Measurements from ENCODE around the gene UVRAG.
"Not testable (repeated sequence)": the region's sequence is repeated elsewhere in the genome, so short reads cannot be mapped to it uniquely, and the experiment has no call there.

UVRAG gene

DNA sequence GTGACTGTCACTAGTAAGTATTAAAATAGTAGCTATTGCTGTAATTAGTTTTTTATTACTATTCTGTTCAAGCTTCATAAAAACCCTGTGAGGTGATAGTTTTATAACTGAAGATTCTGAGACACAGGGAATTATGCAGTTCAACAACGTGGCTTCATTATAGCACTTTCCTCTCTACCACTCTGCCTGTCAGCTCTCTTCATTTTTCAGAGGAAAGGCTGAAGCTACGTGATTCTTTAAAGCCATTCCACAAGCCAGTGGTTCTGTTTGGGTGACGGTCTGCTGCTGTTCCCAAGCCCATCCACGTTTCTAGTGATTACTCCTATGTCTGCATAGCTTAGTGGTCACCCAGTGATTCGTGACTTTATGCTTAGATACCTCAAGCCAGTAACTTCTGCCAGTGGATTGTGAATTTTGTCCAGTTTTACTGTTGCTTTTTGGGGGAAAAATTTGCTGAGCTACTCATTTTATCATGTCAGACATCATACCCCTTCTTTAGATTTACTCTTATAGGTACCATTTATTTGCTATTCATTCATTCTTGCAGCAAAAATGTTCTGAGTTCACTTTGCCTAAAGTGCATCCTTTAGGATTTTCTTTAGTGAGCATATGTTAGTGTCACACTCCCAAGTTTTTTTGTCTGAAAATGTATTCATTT lies 59.8 kb downstream of the UVRAG start:
- Histone ChIP-seq H3K27me3 (ENCODE audit: low read depth) (no peaks in the 10 kb centered on the region), H3K4me1 (peaks cover 18% of the 10 kb centered on the region), H3K9me3 (no peaks in the 10 kb centered on the region), H3K36me3 (replicated peaks) (peaks cover 3% of the 10 kb centered on the region; the same call in 1 of the 2 replicates), H3K4me3 (no peak overlapping the region)
- in situ Hi-C loops (cut with MboI; ENCODE audit: low sequenced_read_pairs), result loop anchor here (25.0 kb wide), 1 partner anchor 812 kb away; no protein-coding TSS in a partner anchor
- DNase-seq (ENCODE audit: low spot score in 2 of 2), result no peak

DNA sequence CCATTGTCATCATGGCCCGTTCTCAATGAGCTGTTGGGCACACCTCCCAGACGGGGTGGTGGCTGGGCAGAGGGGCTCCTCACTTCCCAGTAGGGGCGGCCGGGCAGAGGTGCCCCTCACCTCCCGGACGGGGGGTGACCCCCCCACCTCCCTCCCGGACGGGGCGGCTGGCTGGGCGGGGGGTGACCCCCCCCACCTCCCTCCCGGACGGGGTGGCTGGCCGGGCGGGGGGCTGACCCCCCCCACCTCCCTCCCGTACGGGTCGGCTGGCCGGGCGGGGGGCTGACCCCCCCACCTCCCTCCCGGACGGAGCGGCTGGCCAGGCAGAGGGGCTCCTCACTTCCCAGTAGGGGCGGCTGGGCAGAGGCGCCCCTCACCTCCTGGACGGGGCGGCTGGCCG lies 62.3 kb downstream of the UVRAG start:
- DNase-seq (ENCODE audit: low spot score in 2 of 2); H3K4me3 ChIP-seq; H3K36me3 ChIP-seq (replicated peaks); H3K9me3 ChIP-seq; H3K27me3 ChIP-seq (ENCODE audit: low read depth): not testable (repeated sequence)
- H3K4me1 ChIP-seq, result peaks cover 18% of the 10 kb centered on the region
- in situ Hi-C loops (cut with MboI; ENCODE audit: low sequenced_read_pairs), result loop anchor here (25.0 kb wide), 1 partner anchor 810 kb away; no protein-coding TSS in a partner anchor

DNA sequence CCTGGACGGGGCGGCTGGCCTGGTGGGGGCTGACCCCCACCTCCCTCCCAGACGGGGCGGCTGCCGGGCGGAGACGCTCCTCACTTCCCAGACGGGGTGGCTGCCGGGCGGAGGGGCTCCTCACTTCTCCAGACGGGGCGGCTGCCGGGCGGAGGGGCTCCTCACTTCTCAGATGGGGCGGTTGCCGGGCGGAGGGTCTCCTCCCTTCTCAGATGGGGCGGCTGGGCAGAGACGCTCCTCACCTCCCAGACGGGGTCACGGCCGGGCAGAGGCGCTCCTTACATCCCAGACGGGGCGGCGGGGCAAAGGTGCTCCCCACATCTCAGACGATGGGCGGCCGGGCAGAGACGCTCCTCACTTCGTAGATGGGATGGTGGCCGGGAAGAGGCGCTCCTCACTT lies 62.9 kb downstream of the UVRAG start:
- not testable (repeated sequence) for H3K4me3 ChIP-seq; DNase-seq (ENCODE audit: low spot score in 2 of 2); H3K9me3 ChIP-seq; H3K27me3 ChIP-seq (ENCODE audit: low read depth); H3K36me3 ChIP-seq (replicated peaks)
- in situ Hi-C loops (cut with MboI; ENCODE audit: low sequenced_read_pairs), result loop anchor here (25.0 kb wide), 1 partner anchor 809 kb away; no protein-coding TSS in a partner anchor
- H3K4me1 ChIP-seq, result peaks cover 18% of the 10 kb centered on the region

DNA sequence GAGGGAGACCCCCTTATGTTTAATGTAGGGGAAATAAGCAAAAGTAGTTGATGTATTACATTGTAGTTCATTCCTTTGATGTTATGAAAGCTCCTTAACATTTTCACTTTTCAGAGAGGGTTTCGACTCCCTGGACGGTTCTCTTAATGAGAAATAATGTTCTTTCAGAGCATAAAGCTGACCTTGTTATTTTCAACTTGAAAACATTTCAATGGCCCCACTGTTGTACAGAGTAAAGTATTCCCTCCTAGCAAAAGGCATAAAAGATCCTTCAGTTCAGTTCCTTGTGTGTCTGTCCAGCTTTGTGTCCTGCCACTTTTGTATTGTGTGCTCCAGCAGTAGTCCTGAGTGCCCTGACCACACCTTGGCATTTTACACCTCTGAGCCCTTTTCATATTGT lies 63.9 kb downstream of the UVRAG start:
- Histone ChIP-seq H3K9me3 (no peaks in the 10 kb centered on the region), H3K4me3 (no peak overlapping the region), H3K36me3 (replicated peaks) (peaks cover 3% of the 10 kb centered on the region; the same call in 1 of the 2 replicates), H3K4me1 (peaks cover 25% of the 10 kb centered on the region), H3K27me3 (ENCODE audit: low read depth) (no peaks in the 10 kb centered on the region)
- in situ Hi-C loops (cut with MboI; ENCODE audit: low sequenced_read_pairs), result loop anchor here (25.0 kb wide), 1 partner anchor 808 kb away; no protein-coding TSS in a partner anchor
- no peak for DNase-seq (ENCODE audit: low spot score in 2 of 2)

DNA sequence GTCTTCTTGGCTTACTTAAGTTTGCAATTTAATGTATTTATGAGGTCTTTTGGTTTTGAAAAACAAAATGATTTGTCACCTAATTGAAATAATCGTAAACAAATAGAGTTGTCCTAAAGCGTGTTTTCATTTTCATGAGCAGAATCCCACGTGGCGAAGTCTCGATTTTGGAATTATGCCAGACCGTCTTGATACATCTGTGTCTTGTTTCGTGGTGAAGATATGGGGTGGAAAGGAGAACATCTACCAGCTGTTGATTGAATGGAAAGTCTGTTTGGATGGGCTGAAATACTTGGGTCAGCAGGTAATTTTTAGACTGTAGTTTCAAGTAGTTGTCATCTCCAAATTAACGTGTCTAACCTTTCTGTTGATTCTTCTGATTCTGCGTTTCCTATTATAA lies 64.7 kb downstream of the UVRAG start:
- DNase-seq (ENCODE audit: low spot score in 2 of 2), result no peak
- Histone ChIP-seq H3K27me3 (ENCODE audit: low read depth) (no peaks in the 10 kb centered on the region), H3K9me3 (no peaks in the 10 kb centered on the region), H3K4me1 (peaks cover 32% of the 10 kb centered on the region), H3K36me3 (replicated peaks) (peaks cover 3% of the 10 kb centered on the region; the same call in 1 of the 2 replicates), H3K4me3 (no peak overlapping the region)
- in situ Hi-C loops (cut with MboI; ENCODE audit: low sequenced_read_pairs), result loop anchor here (25.0 kb wide), 1 partner anchor 808 kb away; no protein-coding TSS in a partner anchor

DNA sequence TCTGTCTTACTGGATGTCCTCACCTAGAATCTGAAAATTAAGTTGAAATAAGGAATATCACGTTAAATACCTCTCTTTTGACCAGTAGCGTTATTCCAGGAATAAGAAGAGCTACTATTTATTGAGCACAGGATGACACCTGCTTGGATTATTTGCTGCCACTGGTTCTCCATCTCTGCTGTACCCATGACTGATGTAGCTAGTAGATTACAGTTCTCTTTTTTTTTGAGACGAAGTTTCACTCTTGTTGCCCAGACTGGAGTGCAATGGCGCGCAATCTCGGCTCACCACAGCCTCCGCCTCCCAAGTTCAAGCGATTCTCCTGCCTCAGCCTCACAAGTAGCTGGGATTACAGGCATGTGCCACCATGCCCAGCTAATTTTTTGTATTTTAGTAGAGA lies 65.3 kb downstream of the UVRAG start:
- peaks cover 38% of the 10 kb centered on the region for H3K4me1 ChIP-seq
- not testable (repeated sequence) for H3K9me3 ChIP-seq; H3K36me3 ChIP-seq (replicated peaks); H3K27me3 ChIP-seq (ENCODE audit: low read depth); DNase-seq (ENCODE audit: low spot score in 2 of 2); H3K4me3 ChIP-seq
- in situ Hi-C loops (cut with MboI; ENCODE audit: low sequenced_read_pairs), result loop anchor here (25.0 kb wide), 1 partner anchor 807 kb away; no protein-coding TSS in a partner anchor

DNA sequence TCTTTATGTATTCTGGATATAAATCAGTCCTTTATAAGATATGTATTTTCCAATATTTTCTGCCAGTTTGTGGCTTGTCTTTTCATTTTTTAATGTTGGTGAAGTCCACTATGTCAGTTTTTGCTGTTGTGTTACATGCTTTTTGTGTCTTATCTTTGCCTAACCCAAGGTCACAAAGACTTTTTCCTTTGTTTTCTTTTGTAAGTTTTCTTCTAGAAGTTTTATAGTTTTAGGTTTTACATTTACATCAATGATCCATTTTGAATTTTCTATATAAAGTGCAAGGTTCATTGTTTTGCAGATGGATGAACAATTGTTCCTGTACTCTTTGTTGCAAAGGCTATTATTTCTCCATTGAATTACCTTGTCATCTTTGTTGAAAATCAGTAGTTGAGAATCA lies 69.3 kb downstream of the UVRAG start:
- in situ Hi-C loops (cut with MboI; ENCODE audit: low sequenced_read_pairs), result loop anchor here (25.0 kb wide), 1 partner anchor 803 kb away; no protein-coding TSS in a partner anchor
- Histone ChIP-seq H3K9me3 (no peaks in the 10 kb centered on the region), H3K27me3 (ENCODE audit: low read depth) (no peaks in the 10 kb centered on the region), H3K4me3 (no peak overlapping the region), H3K36me3 (replicated peaks) (no peaks in the 10 kb centered on the region; the same call in 1 of the 2 replicates), H3K4me1 (peaks cover 27% of the 10 kb centered on the region)
- DNase-seq (ENCODE audit: low spot score in 2 of 2), result peak in 1 of 2 experiments; percentile 91

DNA sequence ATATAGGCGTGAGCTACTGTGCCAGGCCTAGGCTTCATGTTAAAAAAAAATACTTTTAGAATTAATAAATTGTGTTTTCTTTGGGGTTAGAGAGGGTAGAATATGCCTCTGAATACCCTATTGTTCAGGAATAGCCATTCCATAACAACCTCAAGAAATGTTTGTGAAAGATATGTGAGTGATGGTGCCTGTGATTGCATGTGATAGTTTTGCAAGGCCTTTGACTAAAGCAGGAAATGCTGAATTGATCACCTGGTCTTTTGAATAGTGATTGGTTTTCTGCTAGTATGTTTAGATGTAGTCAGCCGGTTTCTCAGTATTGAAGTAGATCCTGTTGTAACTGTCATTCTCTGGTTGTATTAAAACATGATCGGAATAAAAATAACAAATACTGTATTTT lies 73.4 kb downstream of the UVRAG start:
- H3K4me1 ChIP-seq, result peaks cover 22% of the 10 kb centered on the region
- H3K36me3 ChIP-seq (replicated peaks), result no peaks in the 10 kb centered on the region
- H3K9me3 ChIP-seq, result no peaks in the 10 kb centered on the region
- in situ Hi-C loops (cut with MboI; ENCODE audit: low sequenced_read_pairs), result loop anchor here (25.0 kb wide), 1 partner anchor 799 kb away; no protein-coding TSS in a partner anchor
- H3K27me3 ChIP-seq (ENCODE audit: low read depth), result no peaks in the 10 kb centered on the region
- no peak overlapping the region for H3K4me3 ChIP-seq
- no peak for DNase-seq (ENCODE audit: low spot score in 2 of 2)

DNA sequence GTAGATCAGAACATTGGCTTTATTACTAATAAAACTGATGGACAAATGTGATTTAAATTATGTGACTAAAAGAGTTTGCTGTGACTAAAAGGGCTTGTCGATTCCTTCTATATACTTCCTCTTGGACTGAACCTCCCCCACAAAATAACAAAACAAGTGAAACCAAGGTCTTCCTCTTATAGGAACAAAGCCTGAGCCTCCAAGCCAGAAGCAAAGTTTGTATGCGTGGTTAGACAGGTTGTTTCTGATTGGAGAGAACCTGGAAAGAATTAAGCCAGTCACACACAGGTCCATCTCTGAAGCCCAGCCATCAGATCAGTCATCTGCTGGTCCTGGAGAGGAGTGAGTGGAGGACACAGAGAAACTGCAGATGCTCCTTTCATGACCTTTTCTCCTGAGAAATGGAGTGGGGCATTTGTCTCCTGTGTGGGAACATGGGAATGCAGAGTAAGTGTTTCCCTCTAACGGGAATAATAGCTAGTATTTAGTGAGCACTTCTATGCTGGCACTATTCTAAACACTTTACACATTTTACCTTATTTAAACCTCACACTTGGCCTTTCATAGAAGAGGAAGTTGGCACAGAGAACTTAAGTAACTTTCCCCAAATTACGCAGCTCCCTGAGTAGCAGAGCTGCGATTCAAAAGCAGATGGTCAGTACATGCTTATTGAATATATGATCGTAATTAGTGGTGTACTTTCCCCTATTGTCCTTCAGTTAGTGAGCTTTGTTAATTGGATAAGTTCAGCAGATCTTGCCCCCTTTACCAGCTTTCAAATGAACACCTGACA lies 77.1 kb downstream of the UVRAG start:
- no peaks in the 10 kb centered on the region for H3K9me3 ChIP-seq
- no peak for DNase-seq (ENCODE audit: low spot score in 2 of 2)
- in situ Hi-C loops (cut with MboI; ENCODE audit: low sequenced_read_pairs), result loop anchor here (5.0 to 25.0 kb wide), 2 partner anchors 255 to 795 kb away; no protein-coding TSS in a partner anchor
- H3K27me3 ChIP-seq (ENCODE audit: low read depth), result no peaks in the 10 kb centered on the region
- H3K4me1 ChIP-seq, result no peaks in the 10 kb centered on the region
- no peak overlapping the region for H3K4me3 ChIP-seq
- H3K36me3 ChIP-seq (replicated peaks), result no peaks in the 10 kb centered on the region

DNA sequence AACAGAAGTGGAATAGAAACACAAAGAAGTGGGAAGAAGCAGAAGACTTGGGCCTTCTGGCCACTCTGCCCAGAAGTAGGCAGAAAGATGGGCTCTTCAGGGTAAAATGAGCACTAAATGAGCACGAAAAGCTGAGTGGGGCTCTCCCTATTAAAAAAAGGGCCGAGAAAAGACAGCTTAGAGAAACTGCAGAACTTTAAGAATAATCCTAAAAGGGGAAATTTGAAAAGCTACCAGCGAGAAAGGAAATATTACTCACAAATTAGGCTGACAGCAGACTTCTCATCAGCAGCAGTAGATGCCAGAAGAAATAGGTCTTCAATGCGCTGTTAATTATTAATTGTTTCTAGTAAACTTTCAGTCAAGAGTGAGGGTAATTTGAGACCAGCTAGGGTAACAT lies 78.2 kb downstream of the UVRAG start:
- no peaks in the 10 kb centered on the region for H3K27me3 ChIP-seq (ENCODE audit: low read depth)
- H3K4me1 ChIP-seq, result peaks cover 4% of the 10 kb centered on the region
- H3K9me3 ChIP-seq, result no peaks in the 10 kb centered on the region
- DNase-seq (ENCODE audit: low spot score in 2 of 2), result no peak
- H3K36me3 ChIP-seq (replicated peaks), result no peaks in the 10 kb centered on the region
- in situ Hi-C loops (cut with MboI; ENCODE audit: low sequenced_read_pairs), result loop anchor here (5.0 to 25.0 kb wide), 2 partner anchors 254 to 794 kb away; no protein-coding TSS in a partner anchor
- no peak overlapping the region for H3K4me3 ChIP-seq

DNA sequence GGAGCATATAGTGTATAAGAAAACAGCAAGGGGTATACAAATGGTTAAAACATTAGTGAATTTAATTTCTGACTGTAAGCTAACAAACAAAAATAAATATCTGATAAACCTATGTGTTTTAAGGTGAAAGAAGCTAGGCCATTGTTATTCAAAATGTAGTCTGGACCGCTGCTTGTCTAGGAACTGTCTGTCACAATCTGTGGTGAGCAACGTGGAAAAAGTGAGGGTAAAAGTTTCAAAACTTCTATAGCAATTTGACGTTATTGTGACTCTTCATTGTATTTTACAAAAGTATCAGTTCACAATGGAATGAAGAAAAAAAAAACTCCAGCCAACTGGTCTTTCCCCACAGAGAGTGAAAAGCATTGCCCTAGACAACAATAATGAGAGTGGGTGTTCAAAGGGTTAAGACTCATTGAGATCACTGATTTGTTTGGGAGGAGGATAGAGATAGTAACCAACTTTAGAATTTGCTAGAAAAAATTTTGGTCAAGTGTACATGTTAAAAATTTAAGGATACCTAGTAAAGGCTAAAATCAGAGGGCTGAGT lies 79.1 kb downstream of the UVRAG start:
- DNase-seq (ENCODE audit: low spot score in 2 of 2), result peak in 1 of 2 experiments; percentile 19
- in situ Hi-C loops (cut with MboI; ENCODE audit: low sequenced_read_pairs), result loop anchor here (5.0 to 25.0 kb wide), 2 partner anchors 253 to 793 kb away; no protein-coding TSS in a partner anchor
- Histone ChIP-seq H3K9me3 (no peaks in the 10 kb centered on the region), H3K27me3 (ENCODE audit: low read depth) (no peaks in the 10 kb centered on the region), H3K4me3 (no peak overlapping the region), H3K36me3 (replicated peaks) (no peaks in the 10 kb centered on the region), H3K4me1 (peaks cover 9% of the 10 kb centered on the region)

DNA sequence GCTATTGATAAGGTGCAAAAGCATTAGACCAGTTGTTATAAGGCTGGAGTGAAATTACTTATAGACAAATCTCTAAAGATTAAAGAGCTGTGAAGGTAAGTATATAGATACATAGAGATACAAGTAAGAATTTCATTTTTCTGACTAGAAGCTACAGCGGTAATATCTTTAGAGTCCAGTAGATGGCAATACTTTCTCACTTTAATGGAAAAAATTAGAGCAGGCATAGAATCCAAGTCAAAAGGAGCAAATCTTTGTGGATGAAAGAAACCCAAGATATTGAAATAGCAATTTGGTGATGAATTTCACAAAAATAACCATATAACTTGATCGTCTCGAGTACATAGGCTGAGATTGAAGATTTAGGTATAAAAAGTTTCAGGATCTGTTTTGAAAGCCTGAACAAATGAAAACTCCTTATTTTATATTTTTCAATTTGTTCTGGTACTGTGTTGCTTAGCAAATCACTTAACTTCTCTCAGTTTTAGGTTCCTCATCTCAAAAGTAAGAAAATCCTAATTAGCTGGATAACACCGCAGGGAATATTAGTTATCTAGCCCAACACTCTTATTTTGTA lies 81.9 kb downstream of the UVRAG start:
- peaks cover 20% of the 10 kb centered on the region for H3K4me1 ChIP-seq
- no peaks in the 10 kb centered on the region for H3K9me3 ChIP-seq
- H3K27me3 ChIP-seq (ENCODE audit: low read depth), result peaks cover 8% of the 10 kb centered on the region
- H3K4me3 ChIP-seq, result no peak overlapping the region
- in situ Hi-C loops (cut with MboI; ENCODE audit: low sequenced_read_pairs), result loop anchor here (5.0 to 25.0 kb wide), 2 partner anchors 415 to 790 kb away; no protein-coding TSS in a partner anchor
- H3K36me3 ChIP-seq (replicated peaks), result no peaks in the 10 kb centered on the region
- DNase-seq (ENCODE audit: low spot score in 2 of 2), result peak in 1 of 2 experiments; percentile 73

DNA sequence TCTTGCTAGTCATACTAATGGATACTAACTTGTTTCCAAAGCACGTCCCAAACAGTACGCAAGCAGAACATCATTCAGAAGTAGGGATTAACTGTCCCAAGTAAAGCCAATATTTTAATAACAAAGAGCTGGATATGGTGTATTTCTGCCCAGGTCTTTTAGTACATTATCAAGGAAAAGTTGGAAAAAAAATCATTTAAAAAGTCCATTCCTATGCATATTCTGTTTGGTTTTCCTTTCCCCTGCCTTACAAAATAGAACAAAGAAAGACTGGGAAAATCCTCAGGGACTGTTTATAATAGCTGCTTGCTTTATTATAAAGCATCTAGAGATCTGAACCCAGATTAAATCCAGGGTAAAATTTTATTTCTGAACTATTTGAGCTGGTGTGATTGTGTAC lies 83.9 kb downstream of the UVRAG start:
- Histone ChIP-seq H3K4me1 (peaks cover 20% of the 10 kb centered on the region), H3K36me3 (replicated peaks) (no peaks in the 10 kb centered on the region), H3K27me3 (ENCODE audit: low read depth) (peaks cover 8% of the 10 kb centered on the region), H3K4me3 (no peak overlapping the region), H3K9me3 (no peaks in the 10 kb centered on the region)
- in situ Hi-C loops (cut with MboI; ENCODE audit: low sequenced_read_pairs), result loop anchor here (5.0 to 25.0 kb wide), 2 partner anchors 413 to 788 kb away; no protein-coding TSS in a partner anchor
- DNase-seq (ENCODE audit: low spot score in 2 of 2), result peak; percentile 27 to 99
